Activated T-cell treated with anti-CD3 and anti-CD28 coated beads for 24 hours (primary cell): ENCODE measurements around the gene REC8.
"Not testable (repeated sequence)": the region's sequence is repeated elsewhere in the genome, so short reads cannot be mapped to it uniquely, and the experiment has no call there.

ENCODE experiments used
- DNase-seq: peaks from one replicate; pipeline ENCODE4 v3.0.0-alpha.2; 2020; ENCODE audit warnings: low read depth

The REC8 gene

DNA sequence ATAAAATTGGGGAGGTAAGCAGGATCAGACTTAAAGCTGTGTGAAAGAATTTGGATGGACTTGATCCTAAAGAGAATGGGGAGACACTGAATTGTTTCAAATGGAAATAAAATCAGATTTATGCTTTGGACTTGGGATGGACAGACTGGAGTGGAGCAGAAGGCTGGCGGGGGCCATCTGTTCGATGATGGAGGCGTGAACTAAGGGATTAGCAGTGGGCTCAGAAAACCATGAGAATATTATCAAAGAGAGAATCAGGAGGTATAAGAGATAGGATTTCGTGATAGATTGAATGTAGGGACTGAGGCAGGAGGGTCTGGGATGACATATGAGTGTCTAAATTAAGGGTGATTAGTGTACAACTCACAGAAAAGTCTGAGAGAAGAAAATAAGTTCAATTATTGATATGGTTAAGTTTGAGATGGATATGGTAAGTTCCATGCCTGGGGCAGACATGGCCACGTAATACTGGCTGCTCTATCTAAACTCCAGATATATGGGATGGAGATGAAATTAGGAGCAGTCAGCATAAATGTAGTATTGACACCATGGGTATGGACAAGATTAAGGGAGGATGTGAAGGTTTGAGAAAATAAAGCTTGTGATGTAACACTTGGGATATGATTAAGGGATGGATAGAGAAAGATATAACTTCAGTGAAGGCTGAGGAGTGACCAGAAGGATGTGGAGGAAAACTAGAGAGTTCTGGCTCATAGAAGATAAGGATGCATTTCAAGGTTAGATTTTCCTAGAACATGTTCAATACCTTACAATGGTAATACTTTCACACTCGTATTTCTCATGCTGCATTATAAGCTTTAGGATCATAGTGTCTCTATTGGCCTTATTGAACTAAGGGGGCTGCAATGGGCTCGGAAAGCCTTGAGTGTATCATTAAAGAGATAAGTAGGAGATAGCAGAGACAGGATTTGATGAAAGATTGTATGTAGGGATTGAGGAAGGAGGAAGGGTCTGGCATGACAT lies 32.6 kb downstream of the REC8 start:
- no peak for DNase-seq

DNA sequence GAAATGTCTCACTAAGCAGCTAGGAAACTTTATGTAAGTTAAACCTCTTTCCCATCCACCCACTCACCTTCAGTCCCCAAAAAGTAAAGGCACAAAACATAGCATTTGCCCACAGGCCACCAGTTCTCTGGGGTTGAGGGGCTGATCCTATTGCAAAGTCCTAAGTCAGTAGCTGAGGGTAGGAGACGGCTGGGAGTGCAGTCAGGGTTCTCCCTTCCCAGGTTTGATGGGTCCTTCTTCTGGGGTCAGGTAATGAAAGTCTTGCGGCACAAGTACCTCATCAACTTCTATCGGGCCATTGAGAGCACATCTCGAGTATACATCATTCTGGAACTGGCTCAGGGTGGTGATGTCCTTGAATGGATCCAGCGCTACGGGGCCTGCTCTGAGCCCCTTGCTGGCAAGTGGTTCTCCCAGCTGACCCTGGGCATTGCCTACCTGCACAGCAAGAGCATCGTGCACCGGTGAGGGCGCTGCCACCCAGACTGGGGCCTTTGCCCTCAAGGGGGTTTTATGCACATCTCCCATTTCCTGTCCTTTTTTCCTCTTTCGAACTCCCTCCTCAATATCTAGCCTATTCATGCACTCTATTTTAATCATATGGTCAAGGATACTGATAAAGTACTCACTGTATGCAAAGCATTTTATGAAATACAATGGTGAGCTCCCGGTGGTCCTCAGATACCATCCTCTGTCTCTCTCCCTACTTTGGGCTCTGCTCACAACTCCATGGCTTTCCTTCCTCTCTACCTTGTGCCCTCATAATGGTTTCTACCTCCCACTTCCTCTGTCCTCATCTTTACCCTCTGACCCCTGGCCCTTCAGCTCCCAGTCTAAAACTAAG lies 34.6 kb downstream of the REC8 start:
- no peak for DNase-seq

DNA sequence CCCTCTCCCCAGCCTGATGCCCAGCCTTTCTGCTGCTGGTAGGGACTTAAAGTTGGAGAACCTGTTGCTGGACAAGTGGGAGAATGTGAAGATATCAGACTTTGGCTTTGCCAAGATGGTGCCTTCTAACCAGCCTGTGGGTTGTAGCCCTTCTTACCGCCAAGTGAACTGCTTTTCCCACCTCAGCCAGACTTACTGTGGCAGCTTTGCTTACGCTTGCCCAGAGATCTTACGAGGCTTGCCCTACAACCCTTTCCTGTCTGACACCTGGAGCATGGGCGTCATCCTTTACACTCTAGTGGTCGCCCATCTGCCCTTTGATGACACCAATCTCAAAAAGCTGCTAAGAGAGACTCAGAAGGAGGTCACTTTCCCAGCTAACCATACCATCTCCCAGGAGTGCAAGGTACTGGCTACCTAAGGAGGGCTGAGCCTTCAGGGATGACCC lies 35.2 kb downstream of the REC8 start:
- no peak for DNase-seq

DNA sequence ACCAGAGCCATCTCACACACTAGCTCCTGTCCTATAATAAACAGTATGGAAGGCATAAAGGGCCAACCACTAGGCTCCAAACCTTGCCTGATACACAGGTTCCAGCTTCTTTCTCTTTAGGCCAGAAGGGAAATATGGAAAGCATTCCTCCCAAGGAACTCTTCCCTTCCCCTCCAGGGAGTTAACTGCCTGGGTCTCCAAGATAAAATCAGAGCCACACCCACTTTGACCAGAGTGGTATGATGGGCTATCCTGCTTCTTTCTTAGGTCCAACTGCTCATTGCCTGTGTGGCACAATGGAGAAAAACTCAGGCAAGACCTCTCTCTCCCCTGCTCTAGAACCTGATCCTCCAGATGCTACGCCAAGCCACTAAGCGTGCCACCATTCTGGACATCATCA lies 35.7 kb downstream of the REC8 start:
- no peak for DNase-seq

DNA sequence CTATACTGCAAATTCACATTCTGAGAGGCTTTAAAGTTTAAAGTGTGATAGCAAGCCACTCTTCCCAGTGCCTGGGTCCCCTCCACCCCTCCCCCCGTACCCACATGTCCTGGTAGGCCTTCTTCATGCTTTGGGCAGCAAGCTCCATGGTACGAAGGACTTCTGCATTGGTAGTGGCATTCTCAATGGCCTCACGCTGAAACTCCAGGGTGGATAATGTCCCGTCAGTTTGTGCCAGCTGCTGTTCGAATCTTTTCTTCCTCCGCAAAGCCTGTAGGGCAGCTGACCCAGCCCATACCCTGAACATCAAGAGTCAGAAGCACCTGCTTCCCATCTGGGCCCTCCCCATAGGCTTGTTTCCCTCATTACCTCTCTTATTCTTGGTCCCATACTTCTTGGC lies 39.4 kb downstream of the REC8 start:
- DNase-seq = no peak

DNA sequence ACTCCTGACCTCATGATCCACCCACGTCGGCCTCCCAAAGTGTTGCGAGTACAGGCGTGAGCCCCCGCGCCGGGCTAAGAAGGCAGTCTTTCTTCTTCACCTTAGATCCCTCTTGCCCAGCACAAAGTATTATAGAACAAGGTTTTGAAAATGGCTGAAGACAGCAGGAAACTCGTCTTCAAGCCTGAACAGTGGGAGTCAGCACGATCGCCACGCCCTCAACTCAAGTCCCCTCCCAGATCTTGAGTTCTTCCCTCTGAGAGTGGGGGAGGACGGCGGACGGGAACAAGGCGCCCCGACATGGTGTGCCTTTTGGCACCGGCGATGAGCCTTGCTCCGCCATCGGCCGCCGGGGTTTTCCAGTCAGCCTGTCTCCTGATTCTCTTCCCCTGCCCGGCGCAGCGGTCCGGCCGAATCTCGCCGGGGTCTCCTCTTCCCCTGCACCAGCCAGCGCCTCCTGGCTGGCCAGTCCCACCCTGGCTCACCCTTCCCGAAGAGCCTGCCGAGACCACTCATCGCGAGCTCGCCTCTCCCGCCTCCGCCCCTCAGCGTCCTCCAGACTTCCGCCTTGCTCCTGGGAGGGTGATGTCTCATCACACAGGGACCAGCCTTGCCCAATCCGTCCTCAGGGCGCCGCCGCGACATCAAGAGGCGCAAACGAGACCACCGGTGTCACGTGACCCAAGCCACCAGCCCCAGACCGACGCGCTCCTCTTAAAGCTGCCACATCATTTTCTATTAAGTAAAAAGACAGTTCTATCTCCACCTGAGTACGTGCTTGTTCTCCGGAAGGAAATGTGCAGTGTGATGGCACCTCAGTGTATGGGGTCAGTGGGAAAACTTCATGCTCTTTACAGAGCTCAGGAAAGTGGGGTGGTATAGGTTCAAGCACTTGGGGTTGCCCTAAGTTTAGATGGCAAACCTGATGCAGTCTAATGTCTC lies 41.3 kb downstream of the REC8 start, which contains the start of gene CHMP4A:
CHMP4A (minus strand) TSS at position 565 of the 942 bp plus-strand sequence; CDS start at position 516, 49 bp downstream.
- DNase-seq = peak; percentile 94

GRCh38 chr14:24213866-24214662 lies 42.2 kb downstream of the REC8 start:
- no peak for DNase-seq

- peak; percentile 78 for DNase-seq
These were observed 43.8 kb downstream of the REC8 start, which contains the start of gene MDP1 for GRCh38 chr14:24215495-24216344. Gene MDP1 (minus strand): TSS chr14:24216066. CDS start chr14:24215955, 111 bp downstream.

DNA sequence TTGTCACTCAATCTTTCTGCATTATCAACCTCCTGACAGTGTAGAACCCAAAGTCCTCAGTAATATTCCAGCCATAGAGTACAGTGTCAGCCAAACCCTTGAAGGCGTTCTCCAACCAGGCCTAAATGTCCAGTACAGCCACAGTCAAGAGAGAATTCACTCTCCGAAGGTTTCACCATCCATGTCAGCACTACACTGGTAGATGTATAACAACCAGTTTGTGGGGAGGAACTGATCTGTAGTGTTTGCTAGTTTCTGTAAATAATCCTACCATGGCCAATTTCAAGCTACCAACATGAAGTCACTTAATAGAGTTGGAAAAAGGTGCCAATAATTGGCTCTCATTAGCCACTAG lies 44.4 kb downstream of the REC8 start:
- DNase-seq = no peak

DNA sequence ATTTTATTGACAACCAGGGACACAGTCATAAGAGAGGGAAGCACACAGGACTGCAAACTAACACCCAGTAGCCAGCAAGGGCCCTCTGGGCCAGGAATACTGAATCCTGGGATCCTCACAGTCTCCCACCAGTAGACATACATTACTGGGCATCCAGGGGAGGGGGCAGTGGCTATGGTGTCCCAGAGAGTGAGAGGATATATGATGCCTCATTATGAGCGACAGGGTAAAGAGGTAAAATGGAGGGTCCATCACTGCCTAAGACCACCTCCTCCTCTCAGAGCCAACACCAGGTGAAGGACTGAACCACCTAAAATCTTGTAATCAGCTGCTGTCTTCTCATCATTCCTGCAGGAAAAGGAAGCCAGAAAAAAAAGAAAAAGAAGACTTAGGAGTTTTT lies 45.0 kb downstream of the REC8 start:
- DNase-seq = not testable (repeated sequence)

DNA sequence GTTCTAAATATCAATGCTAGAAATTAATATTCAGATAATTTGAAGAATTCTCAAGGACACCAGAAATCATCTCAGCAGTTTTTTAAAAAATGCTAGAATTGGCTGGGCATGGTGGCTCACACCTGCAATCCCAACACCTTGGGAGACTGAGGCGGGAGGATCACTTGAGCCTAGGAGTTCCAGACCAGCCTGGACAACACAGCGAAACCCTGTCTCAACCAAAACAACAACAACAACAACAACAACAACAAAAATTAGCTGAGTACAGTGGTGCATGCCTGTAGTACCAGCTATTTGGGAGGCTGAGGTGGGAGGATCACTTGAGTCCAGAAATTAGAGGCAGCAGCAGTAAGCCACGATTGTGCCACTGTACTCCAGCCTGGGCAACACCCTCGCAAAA lies 47.2 kb downstream of the REC8 start:
- no peak for DNase-seq

- DNase-seq = no peak
These were observed 47.6 kb downstream of the REC8 start for GRCh38 chr14:24219521-24219920.

DNA sequence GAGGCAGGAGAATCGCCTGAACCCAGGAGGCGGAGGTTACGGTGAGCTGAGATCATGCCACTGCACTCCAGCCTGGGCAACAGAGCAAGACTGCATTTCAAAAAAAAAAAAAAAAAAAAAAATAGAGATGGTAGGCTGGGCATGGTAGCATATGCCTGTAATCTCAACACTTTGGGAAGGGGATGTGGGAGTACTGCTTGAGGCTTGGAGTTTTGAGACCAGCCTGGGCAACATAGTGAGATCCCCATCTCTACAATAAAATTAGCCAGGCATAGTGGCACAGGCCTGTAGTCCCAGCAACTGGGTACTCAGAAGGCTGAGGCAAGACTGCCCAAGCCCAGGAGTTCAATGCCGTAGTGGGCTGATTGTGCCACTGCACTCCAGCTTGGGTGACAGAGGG lies 51.1 kb downstream of the REC8 start:
- DNase-seq = not testable (repeated sequence)

- no peak for DNase-seq
These were observed 52.8 kb downstream of the REC8 start for GRCh38 chr14:24224618-24225071.

GRCh38 chr14:24226473-24226872 lies 54.6 kb downstream of the REC8 start:
- no peak for DNase-seq

DNA sequence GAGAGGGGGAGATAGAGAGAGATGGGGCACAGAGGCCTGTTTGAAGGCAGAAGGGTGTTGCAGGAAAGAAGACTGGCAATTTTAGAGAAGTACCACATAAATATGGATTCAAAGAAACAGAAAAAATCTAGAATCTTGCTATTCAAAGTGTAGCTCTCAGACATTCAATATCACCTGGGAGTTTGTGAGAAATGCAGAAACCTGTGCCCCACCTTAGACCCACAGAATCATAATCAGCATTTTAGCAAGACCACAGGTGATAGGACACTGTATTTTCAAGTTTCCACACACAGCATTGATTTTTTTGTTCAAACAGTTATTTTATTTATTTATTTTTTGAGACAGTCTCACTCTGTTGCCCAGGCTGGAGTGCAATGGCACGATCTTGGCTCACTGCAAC lies 57.0 kb downstream of the REC8 start:
- DNase-seq = no peak
